Muscle of arm (tissue), 12 donors: ENCODE measurements around the gene VWA5B1. TPM values are rescaled to one million over a fixed set of nuclear protein-coding genes. Genes with fewer than 3 reads are reported as not detected.

Source experiments
- DNase-seq: peaks from one replicate; pipeline ENCODE4 v3.0.0-alpha.2; 2013
- polyA plus RNA-seq, 12 donors: library from polyadenylated mRNA; unstranded; fragments of 120-200 nt; gene quantifications; one replicate each; pipeline ENCODE4 v1.2.1, GENCODE V29; 2013; ENCODE audit not compliant: insufficient read length in 12 of 12

The VWA5B1 gene
- polyA plus RNA-seq, 12 donors = 0.05 to 0.44 (median 0.16) TPM; not detected in 2

DNA sequence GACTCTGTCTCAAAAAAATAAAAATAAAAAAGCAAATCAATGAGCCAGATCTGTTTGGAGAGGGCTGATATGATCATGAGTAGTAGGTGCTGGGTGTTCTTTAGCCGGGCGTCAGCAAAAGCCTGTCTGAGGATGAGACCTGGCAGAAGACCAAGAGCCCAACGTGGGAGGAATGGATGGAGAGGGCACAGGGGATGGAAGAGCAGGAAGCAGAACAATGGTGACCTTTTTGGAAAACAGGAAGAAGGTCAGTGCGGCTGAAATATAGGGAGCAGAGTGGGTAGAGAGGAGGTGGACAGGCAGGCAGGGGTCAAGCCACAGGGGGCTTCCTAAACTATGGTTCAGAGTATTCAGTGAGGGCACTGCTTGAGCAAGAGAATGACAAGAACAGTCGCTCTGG is 30.9 kb downstream of the VWA5B1 start:
- DNase-seq = no peak

DNA sequence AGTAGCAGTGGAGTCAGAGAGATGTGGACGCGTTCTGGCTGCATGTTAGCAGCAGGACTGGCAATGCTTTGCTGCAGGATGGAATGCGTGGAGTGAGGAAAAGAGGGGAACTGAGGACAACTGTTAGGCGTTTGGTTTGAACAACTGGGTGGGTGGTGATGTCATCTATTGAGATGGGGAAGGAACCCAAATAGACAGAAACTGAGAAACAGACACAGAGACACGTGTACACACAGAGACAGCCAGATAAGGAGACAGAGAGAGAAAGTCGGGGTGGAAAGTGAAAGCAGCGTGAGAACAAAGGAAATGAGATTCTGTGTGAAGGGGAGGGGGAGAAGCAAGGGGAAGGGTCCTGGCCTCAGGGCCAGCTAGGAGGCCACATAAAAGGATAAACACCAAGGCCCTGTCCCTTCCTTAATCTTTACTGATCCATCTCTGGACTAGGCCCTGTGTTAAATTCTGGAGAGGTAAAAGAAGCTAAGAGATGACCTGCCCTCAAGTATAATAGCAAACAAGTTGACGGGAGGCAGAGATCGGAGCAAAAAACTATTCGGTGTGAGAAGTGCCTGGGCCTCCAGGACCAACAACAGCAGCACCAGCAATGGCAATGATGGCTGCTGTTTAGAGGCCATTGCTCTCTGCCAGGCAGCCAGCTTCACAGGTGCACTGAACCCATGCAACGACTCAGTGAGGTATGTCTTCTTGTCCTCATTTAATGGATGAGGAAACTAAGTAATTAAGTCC is 31.6 kb downstream of the VWA5B1 start:
- peak; percentile 20 for DNase-seq

DNA sequence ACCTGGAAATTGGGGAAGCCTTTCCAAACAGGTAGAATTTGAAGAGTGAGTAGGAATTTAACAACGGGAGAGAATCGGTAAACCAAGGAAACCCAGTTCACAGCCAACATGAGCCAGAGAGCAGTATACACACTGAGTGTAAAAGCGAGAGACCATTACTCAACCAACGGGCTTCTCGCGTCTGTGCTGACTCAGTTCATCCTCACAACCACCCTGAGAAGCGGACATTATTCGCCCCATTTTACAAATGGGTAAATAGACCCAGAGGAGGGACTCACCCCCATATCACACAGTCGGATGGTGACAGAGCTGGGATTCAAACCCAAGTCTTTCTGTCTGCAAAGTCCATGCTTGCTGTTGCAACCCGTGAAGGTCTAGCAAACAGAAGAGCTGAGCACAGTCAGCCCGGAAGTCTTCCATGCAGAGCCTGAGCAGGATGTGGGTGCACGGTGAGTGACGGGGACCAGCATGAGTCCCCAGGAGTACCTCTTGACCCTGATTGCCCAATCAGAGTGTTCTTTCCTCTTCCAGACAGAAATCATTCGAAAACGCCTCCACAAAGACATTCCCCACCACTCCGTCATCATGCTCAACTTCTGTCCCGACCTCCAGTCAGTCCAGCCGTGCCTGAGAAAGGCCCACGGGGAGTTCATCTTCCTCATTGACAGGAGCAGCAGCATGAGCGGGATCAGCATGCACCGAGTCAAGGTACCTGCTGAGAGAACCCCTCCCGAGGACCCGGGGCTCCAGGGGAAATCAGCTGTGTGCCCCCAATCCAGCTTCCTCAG is 32.3 kb downstream of the VWA5B1 start:
- no peak for DNase-seq

DNA sequence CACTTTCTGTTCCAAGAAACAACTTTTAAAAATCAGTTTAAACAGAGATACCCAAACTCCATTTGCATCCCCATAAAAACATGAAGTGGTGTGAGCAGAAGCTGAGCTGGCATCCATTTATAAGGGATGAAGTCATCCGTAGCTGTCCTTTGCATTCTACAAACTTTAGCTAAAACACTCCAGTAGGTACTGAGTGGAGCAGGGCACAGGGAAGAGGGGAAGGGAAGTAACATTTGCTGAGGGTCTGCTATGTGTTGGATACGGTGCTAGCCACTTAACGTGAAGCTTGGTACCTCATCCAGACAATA is 32.9 kb downstream of the VWA5B1 start:
- no peak for DNase-seq

DNA sequence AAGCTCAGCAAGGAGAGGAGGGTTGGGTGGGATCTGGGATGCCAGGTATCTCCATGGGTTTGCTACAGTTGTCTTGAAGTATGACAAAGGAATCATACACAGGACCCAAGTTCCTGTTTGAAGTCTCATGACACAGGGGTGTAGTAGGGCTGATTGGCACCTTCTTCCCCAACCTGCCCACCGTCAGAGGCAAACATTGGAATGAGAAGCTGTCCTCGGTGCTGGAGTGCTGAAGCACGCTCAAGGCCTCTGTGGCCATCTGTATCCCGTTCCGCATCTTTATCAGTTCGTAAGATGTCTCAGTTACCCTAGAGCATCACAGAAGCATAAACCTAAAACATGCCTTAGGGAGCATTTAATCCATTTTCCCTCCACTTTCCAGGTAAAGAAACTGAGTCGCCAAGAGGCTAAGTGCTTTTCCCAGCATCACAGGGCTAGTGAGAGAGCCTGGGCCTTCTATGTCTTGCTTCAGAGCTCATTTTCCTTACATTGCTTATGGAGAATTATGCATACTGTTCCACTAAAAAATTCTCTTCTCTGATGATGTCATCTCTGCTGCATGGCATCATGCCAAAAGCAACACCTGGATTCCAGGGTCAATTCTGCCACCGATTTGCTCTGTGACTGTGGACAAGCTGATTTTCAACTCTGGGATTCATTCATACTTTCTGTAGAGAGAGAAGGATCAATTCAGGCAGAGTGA is 34.2 kb downstream of the VWA5B1 start:
- DNase-seq = no peak

DNA sequence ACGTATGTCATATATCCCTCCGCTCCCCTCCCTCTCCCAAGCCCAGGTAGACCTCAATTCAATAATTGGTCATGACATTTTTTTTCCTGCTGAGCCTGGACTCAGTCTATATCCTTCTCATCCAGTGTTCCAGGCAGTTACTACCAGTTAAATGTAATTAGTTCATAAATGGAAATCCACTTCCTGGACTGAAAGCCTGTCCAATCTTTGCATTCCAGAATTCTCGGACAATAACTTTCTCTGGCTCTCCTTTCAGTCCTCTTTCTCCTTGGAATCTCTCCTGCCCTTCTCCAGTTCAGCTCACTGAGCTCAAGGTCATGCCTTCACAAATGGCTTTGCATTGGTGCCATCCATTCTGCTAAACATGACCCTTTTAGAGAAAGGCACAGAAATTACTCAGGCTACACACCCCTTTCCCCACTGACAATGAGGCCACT is 34.8 kb downstream of the VWA5B1 start:
- DNase-seq = no peak

DNA sequence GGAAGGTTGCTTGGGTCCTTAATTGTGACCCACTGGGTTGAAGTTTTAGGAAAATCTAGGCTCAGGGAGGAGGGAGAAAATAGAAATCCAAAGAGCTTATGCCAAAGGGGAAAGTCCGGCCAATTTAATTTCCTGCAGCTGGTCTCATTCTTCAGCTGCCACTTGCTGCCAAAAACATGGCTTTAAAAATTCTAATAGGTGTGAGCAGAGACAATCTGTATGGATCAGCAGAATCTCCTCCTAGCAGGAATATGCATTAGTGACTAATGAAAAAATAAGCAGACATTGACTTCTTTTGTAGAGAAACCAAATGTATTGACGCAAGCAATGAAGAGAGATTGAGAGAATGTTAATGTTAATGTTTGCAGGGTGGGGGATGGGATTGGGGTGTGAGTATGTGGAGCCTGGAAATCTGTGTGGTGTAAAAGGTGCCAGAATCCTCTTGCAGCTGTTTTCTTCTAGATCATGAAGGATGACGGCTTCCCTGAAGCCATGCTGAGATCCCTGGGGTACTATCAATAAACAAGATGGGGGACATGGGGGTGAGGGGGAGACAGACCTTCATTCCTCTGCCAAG is 35.3 kb downstream of the VWA5B1 start:
- DNase-seq = peak; percentile 79

DNA sequence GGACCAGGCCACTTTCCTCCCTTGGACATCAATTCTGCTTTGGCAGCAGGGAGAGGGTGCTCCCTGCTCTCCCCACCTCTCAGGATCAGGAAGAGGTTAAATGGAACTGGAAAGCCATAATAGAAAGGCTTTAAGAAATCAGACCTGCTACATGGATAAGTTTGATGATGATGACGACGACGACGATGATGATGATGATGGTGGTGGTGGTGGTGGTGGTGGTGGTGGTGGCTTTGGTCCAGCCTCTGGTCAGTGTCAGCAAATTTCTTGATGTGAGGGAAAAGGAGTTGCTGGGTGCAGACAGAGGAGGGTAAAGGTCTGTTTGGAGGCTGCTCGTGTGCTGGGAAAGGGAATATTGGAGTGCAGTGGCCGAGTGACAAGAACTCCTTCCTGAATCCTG is 36.8 kb downstream of the VWA5B1 start:
- DNase-seq = no peak

DNA sequence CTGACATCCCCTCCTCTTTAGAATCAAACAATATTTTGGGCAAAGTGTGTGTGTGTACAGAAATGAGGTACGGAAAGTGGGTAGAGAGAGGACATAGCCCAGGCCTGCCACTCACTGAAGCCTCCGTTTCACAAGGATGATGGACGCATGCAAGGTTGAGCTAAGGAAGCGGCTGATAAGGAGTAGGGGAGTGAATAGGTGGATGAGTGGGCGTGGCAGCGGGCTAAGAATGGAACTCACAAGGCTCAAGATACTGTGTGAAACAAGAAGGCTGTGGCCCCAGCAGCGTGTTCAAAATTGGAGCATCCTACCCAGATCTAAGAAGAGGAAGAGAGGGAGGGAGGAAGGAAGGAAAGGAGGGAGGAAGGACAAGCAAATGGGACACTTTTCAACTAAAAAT is 37.5 kb downstream of the VWA5B1 start:
- no peak for DNase-seq

DNA sequence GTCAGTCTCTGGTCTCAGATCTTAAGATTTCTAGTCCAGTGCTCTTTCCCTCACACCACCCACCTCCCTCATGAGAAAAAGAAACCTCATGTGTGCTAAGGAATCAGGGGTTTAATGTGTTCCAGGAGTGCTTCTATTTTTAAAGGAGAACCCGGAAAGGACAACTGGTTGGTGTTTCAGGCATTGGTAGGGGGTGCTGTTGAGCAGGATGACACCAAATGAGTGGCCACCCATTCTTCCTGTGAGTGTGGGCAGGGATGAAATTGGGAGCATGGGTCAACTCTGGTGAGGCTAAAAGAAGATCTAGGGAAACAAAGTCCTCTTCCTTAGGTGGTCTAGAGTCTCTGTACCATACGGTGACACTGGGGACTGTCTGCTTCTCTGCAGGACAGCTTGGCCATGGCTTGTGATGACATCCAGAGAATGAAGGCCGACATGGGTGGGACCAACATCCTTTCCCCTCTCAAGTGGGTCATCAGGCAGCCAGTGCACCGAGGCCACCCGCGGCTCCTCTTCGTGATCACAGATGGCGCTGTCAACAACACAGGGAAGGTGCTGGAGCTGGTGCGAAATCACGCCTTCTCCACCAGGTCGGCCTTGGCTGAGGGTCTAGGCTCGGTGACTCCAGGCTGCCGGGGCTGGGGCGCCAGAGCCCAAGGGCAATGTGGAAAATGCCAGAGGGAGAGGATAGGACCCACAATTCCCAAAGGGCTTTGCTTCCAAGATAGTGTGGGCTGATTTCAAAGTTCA is 39.3 kb downstream of the VWA5B1 start:
- DNase-seq = no peak

DNA sequence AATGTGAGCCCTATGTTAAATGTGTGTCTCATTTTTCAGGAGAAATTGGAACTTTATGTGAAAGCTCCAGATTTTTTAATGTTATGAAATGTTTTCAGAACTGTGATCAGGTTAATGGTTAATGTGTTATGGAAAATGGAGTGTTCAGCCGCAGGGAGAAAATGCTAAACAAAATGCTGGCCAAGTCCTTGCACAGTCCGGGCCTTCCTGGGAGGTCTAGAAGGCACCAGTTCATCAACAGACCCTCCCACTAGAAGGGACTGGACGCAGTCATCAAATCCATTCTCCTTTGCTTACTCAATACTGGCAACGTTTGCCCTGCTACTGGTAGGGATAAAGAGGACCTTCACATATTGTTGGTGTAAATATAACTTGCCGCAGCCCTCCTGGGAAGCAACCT is 43.4 kb downstream of the VWA5B1 start:
- no peak for DNase-seq

DNA sequence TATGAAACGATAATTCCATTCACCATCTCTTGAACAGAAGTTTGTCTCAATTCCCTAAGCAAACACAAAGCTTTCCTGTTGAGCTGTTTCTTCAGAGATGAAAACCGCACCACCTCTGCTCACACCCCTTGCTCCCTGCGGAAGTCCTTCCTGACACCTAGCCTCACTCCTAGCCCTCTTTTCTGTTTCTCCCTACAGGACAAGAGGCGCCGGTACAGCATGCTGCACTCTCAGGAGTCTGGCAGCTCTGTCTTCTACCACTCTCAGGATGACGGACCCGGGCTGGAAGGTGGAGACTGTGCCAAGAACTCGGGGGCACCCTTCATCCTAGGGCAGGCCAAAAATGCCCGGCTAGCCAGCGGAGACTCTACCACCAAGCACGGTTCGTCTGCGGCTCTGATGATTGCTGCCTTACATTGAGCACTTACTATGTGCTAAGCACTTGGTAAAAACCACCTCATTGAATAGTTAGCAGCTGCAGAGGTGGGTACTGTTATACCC is 45.5 kb downstream of the VWA5B1 start:
- DNase-seq = no peak

DNA sequence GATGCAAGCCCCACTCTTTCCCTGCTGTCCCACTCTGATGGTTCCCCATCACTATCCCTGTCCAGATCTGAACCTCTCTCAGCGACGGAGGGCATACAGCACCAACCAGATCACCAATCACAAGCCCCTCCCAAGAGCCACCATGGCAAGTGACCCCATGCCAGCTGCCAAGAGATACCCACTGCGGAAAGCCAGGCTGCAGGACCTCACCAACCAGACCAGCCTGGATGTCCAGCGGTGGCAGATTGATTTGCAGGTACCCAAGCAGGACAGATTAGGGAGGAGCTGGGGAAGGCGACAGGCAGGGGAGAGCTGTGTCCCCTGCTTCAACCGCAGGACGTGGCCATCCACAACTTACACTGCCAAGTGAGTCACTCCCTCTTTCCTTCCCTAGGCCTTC is 46.9 kb downstream of the VWA5B1 start:
- DNase-seq = no peak

DNA sequence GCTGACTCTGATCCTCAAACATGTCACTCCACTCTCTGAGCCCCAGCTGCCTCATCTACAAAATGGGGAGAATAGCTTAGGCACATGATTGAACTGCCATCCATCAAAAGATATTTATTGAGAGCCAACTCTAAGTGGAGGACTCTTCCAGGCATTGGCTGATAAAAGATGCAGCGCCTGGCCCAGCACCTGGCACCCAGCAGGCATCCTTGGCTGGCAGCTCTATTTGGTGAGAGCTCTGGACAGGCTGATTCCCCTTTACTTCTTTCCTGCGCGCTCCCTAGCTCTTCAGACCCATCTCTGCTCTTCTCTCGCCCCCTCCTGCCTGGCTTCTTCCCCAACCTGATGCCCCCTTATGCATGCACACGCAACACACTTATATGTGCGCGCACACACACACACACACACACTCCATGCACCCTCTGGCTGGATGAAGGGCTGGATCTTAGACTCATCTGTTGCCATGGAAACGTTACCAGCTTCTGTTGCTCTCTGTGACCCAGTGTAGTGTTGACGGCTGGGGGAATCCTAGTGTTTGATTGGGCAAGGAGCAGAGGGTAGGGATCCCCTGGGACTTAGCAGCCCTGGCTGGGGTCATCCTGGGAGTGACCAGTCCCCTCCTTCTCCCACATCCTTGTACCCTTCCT is 49.3 kb downstream of the VWA5B1 start:
- no peak for DNase-seq

DNA sequence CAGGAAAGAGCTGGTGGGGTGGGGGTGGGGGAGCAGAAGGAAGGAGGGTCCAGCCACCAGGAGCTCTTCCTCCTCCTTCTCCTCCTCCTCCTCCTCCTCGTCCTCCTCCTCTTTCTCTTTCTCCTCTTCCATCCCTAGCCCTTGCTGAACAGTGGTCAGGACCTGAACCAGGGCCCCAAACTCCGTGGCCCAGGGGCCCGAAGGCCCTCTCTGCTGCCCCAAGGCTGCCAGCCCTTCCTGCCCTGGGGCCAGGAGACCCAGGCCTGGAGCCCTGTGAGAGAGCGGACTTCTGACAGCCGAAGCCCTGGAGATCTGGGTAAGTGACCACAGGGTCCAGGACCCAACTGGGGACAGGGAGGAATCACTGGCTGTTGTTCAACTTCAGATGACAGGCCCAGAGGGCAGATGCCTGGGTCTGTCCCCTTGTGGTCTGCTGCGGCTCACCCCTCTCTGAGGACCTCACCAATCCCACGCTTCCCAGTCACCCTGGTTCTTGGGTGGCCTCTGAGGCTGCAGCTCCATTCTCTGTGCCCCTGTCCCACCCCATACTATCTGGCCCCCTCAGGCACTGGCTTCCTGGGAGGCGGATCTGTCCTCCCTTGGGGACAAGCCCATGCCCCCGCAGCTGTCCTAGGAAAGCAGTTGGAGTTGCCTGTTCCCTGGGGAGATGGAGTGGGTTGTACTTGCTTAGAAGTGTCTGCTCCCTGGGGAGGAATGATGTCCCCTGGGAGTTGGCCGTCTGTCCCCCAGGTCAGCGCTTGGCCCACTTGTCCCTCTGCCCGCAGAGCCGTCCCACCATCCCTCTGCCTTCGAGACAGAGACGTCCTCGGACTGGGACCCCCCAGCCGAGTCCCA is 51.8 kb downstream of the VWA5B1 start:
- no peak for DNase-seq

DNA sequence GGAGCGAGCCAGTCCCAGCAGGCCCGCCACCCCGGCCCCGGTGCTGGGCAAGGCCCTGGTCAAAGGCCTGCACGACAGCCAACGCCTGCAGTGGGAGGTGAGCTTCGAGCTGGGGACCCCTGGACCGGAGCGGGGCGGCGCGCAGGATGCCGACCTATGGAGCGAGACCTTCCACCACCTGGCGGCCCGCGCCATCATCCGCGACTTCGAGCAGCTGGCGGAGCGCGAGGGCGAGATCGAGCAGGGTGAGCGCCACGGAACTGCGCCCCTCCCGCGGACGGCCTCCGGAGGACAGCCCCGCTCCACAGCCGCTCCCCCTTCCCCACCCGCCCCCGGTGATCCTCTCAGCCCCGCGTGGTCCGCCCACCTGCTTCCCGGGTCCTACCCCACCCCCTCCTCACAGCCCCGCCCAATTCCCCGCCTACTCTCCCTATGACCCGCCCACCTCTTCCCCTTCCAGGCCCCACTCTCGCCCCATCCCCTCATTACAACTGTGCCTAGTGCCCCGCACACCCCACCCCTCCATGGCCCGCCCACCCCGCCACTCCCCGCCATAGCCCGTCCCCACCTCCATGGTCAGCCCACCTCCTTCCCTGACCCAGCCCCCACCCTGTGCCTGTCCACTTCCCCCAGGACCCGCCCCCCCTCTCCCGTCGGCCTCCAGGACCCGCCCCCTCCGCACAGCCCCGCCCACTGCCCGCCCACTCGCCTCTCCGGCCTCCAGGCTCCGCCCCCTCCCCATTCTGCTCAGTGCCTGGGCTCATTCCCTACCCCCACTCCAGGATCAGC is 52.7 kb downstream of the VWA5B1 start:
- DNase-seq = no peak

DNA sequence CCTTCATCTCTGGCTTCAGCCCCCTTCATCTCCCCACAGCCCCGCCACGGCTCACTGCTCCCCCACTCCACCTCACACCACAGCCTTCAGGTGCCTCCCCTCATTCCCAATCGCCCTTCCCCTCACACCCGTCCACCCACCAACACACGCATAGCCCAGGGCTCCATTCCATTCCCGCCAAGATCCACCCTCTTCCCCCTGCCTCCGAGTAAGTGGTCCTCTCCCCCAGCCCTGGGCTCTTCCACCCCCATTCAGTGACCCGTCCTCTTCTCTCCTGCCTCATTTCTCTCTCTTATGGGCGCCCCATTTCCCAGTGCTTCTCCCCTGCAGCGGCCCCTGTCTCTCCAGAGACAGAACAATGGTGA is 53.2 kb downstream of the VWA5B1 start:
- no peak for DNase-seq

DNA sequence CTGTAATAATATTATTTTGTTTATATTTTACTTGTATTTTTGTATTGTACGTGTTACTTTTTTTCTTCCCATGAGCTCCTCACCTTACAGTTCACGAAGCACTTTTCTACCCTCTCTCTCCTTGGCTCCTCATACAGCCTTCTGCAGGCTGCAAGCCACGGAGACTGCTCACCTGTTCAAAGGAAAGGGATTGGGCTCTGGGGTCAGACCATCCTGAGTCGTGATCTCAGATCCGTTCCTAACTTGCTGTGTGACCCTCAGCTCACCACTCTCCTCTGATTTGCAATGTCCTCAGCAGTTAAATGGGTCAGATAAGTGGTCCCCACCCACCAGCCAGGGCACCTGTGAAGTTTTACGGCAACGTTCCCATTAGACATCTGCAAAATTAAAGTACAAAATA is 54.1 kb downstream of the VWA5B1 start:
- no peak for DNase-seq

DNA sequence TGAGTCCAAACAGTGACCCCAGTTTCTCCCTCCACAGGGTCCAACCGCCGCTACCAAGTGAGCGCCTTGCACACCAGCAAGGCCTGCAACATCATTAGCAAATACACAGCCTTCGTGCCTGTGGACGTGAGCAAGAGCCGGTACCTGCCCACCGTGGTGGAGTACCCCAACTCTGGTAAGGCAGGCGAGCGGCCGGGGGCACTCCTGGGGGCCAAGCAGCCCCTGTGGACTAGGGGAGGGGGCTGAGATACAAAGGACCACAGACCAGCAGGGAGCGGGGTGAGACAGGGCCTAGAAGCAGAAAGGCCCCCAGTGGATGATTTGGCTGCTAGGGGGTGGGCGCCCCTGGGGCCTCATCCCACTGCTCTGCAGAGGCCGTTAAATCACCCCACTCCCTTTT is 54.7 kb downstream of the VWA5B1 start:
- no peak for DNase-seq
